ENCODE measurements around the gene LPP. TPM values are rescaled to one million over a fixed set of nuclear protein-coding genes. Genes with fewer than 3 reads are reported as not detected.

LPP gene
- total RNA-seq, 1 experiment from 2014 or later: 120 TPM

GRCh38 chr3:188184649-188185048, 30.7 kb downstream of the LPP start:
- ChIA-PET CTCF (interaction anchor here (0.6 kb wide), 2 partner anchors 100 to 437 kb away, joined by 3 read pairs; no protein-coding TSS in a partner anchor), POLR2A (no interaction called here)
- H3K9me3 ChIP-seq: no peaks in the 10 kb centered on the region
- Mint-ChIP-seq H3K4me1 (ENCODE audit: low read depth, unreplicated experiment) (peaks cover 34% of the 10 kb centered on the region), H3K36me3 (ENCODE audit: insufficient read depth, unreplicated experiment) (no peaks in the 10 kb centered on the region), H3K4me3 (ENCODE audit: unreplicated experiment) (no peak overlapping the region), H3K27ac (ENCODE audit: unreplicated experiment) (peak overlapping the region; percentile 43), H3K9me3 (ENCODE audit: unreplicated experiment) (no peaks in the 10 kb centered on the region), H3K27me3 (ENCODE audit: insufficient read depth, unreplicated experiment) (no peaks in the 10 kb centered on the region)
- no peaks in the 10 kb centered on the region for H3K27me3 ChIP-seq (replicated peaks; ENCODE audit: control insufficient read depth, insufficient read depth, low read length)
- BruUV-seq (replicated peaks): no TSS peak
- peaks cover 7% of the 10 kb centered on the region; the same call in 1 of the 2 replicates for H3K4me1 ChIP-seq
- peaks cover under 1% of the 10 kb centered on the region; the same call in 1 of the 2 replicates for H3K36me3 ChIP-seq (ENCODE audit: control insufficient read depth, insufficient read depth, low read length)
- no peak for TF ChIP-seq CTCF (IDR thresholded peaks at IDR 0.05; ENCODE audit: insufficient read depth in 1 of 2, low read depth in 1 of 2, low read length in 1 of 2, severe bottlenecking in 1 of 2, unreplicated experiment in 1 of 2)
- no peak overlapping the region for H3K4me3 ChIP-seq (ENCODE audit: low read depth, low read length)
- intact Hi-C loops (cut with micrococcal nuclease; ENCODE audit: unreplicated experiment): no loop called here
- DNase-seq: no peak

- Histone ChIP-seq H3K9me3 (no peaks in the 10 kb centered on the region), H3K4me3 (ENCODE audit: low read depth, low read length) (no peak overlapping the region), H3K36me3 (ENCODE audit: control insufficient read depth, insufficient read depth, low read length) (no peaks in the 10 kb centered on the region; the same call in 1 of the 2 replicates), H3K27me3 (replicated peaks; ENCODE audit: control insufficient read depth, insufficient read depth, low read length) (no peaks in the 10 kb centered on the region), H3K4me1 (peaks cover 7% of the 10 kb centered on the region; the same call in 1 of the 2 replicates)
- no TSS peak for BruUV-seq (replicated peaks)
- intact Hi-C loops (cut with micrococcal nuclease; ENCODE audit: unreplicated experiment): no loop called here
- TF ChIP-seq CTCF (IDR thresholded peaks at IDR 0.05; ENCODE audit: insufficient read depth in 1 of 2, low read depth in 1 of 2, low read length in 1 of 2, severe bottlenecking in 1 of 2, unreplicated experiment in 1 of 2): no peak
- H3K9me3 Mint-ChIP-seq (ENCODE audit: unreplicated experiment): no peaks in the 10 kb centered on the region
- POLR2A ChIA-PET: no interaction called here
- no peaks in the 10 kb centered on the region for H3K36me3 Mint-ChIP-seq (ENCODE audit: insufficient read depth, unreplicated experiment)
- H3K4me1 Mint-ChIP-seq (ENCODE audit: low read depth, unreplicated experiment): peaks cover 34% of the 10 kb centered on the region
- CTCF ChIA-PET: interaction anchor here (0.8 kb wide), 1 partner anchor 232 kb away, joined by 3 read pairs; no protein-coding TSS in a partner anchor
- no peaks in the 10 kb centered on the region for H3K27me3 Mint-ChIP-seq (ENCODE audit: insufficient read depth, unreplicated experiment)
- DNase-seq: no peak
- H3K27ac Mint-ChIP-seq (ENCODE audit: unreplicated experiment): peak overlapping the region; percentile 6
- H3K4me3 Mint-ChIP-seq (ENCODE audit: unreplicated experiment): no peak overlapping the region
Observed at GRCh38 chr3:188185717-188186251, 31.8 kb downstream of the LPP start.

GRCh38 chr3:188187053-188187452, 33.1 kb downstream of the LPP start:
- intact Hi-C loops (cut with micrococcal nuclease; ENCODE audit: unreplicated experiment): no loop called here

More at GRCh38 chr3:188187053-188187452, 33.1 kb downstream of the LPP start:
- BruUV-seq (replicated peaks): no TSS peak
- ChIA-PET POLR2A (no interaction called here), CTCF (interaction anchor here (0.5 kb wide), 1 partner anchor 473 kb away, joined by 4 read pairs; no protein-coding TSS in a partner anchor)
- no peak overlapping the region for H3K27ac Mint-ChIP-seq (ENCODE audit: unreplicated experiment)
- no peak for TF ChIP-seq CTCF (IDR thresholded peaks at IDR 0.05; ENCODE audit: insufficient read depth in 1 of 2, low read depth in 1 of 2, low read length in 1 of 2, severe bottlenecking in 1 of 2, unreplicated experiment in 1 of 2)
- H3K4me3 Mint-ChIP-seq (ENCODE audit: unreplicated experiment): no peak overlapping the region
- Histone ChIP-seq H3K36me3 (ENCODE audit: control insufficient read depth, insufficient read depth, low read length) (no peaks in the 10 kb centered on the region), H3K4me1 (peaks cover 7% of the 10 kb centered on the region; the same call in 1 of the 2 replicates), H3K9me3 (no peaks in the 10 kb centered on the region), H3K4me3 (ENCODE audit: low read depth, low read length) (no peak overlapping the region), H3K27me3 (replicated peaks; ENCODE audit: control insufficient read depth, insufficient read depth, low read length) (no peaks in the 10 kb centered on the region)
- no peaks in the 10 kb centered on the region for H3K9me3 Mint-ChIP-seq (ENCODE audit: unreplicated experiment)
- no peaks in the 10 kb centered on the region for H3K27me3 Mint-ChIP-seq (ENCODE audit: insufficient read depth, unreplicated experiment)
- DNase-seq: no peak
- H3K4me1 Mint-ChIP-seq (ENCODE audit: low read depth, unreplicated experiment): peaks cover 34% of the 10 kb centered on the region
- peaks cover 6% of the 10 kb centered on the region for H3K36me3 Mint-ChIP-seq (ENCODE audit: insufficient read depth, unreplicated experiment)

All from Caco-2 (cell line).